GM18519 (cell line): ENCODE data around the gene TBC1D25.

Experiments
- ATAC-seq: cut with Tn5 transposase; IDR thresholded peaks from one replicate; pipeline ENCODE4 v1.9.1; 2021; ENCODE audit warnings: mild to moderate bottlenecking, moderate library complexity; ENCODE audit not compliant: unreplicated experiment, low FRiP score

The TBC1D25 gene

GRCh38 chrX:48539345-48540027 lies at the start of gene TBC1D25:
TBC1D25 (plus strand) TSS chrX:48539714; CDS start chrX:48539798, 84 bp downstream.
- peak; percentile 55 for ATAC-seq

GRCh38 chrX:48489892-48490291 lies 49.6 kb upstream of the TBC1D25 start:
- no peak for ATAC-seq

- no peak for ATAC-seq
Observed at GRCh38 chrX:48490661-48491060, 48.9 kb upstream of the TBC1D25 start.

GRCh38 chrX:48491809-48492208 lies 47.7 kb upstream of the TBC1D25 start:
- ATAC-seq: no peak

GRCh38 chrX:48492293-48492910 lies 47.1 kb upstream of the TBC1D25 start:
- ATAC-seq: no peak

GRCh38 chrX:48493890-48494364 lies 45.6 kb upstream of the TBC1D25 start:
- ATAC-seq: no peak

- no peak for ATAC-seq
Observed at GRCh38 chrX:48496660-48497059, 42.9 kb upstream of the TBC1D25 start.

- ATAC-seq: no peak
Observed at GRCh38 chrX:48497871-48498270, 41.6 kb upstream of the TBC1D25 start.

- no peak for ATAC-seq
Observed at GRCh38 chrX:48498374-48498809, 41.1 kb upstream of the TBC1D25 start.

GRCh38 chrX:48504261-48504660 lies 35.3 kb upstream of the TBC1D25 start:
- ATAC-seq: no peak

GRCh38 chrX:48505481-48505880 lies 34.0 kb upstream of the TBC1D25 start:
- no peak for ATAC-seq

- no peak for ATAC-seq
Observed at GRCh38 chrX:48507246-48507645, 32.3 kb upstream of the TBC1D25 start.

GRCh38 chrX:48508400-48509244 lies 30.9 kb upstream of the TBC1D25 start, which contains the start of gene PORCN:
PORCN (plus strand) TSS chrX:48508992; CDS start chrX:48509821, 829 bp downstream.
- ATAC-seq: no peak

- ATAC-seq: no peak
Observed at GRCh38 chrX:48509245-48509590, 30.3 kb upstream of the TBC1D25 start.

- no peak for ATAC-seq
Observed at GRCh38 chrX:48509619-48510018, 29.9 kb upstream of the TBC1D25 start.

GRCh38 chrX:48511560-48511959 lies 28.0 kb upstream of the TBC1D25 start:
- no peak for ATAC-seq

GRCh38 chrX:48512371-48512935 lies 27.1 kb upstream of the TBC1D25 start:
- ATAC-seq: no peak

GRCh38 chrX:48513670-48514069 lies 25.8 kb upstream of the TBC1D25 start:
- no peak for ATAC-seq

- no peak for ATAC-seq
Observed at GRCh38 chrX:48514126-48514806, 25.2 kb upstream of the TBC1D25 start.

- ATAC-seq: no peak
Observed at GRCh38 chrX:48514868-48515460, 24.6 kb upstream of the TBC1D25 start.
